Activated CD4-positive, alpha-beta T cell treated with anti-CD3 and anti-CD28 coated beads, Interleukin-2, amount 10 ng/mL, durations not matched to agents 24 days and 14 days (primary cell): ENCODE data around the gene BPIFA3. TPM values are rescaled to one million over a fixed set of nuclear protein-coding genes. Genes with fewer than 3 reads are reported as not detected.

Source experiments
- DNase-seq: peaks from one replicate; pipeline ENCODE4 v3.0.0; 2022
- H3K27ac Mint-ChIP-seq: one replicate; pipeline ENCODE4 v1.8.0; 2022; ENCODE audit warnings: mild to moderate bottlenecking, mixed read lengths
- H3K27me3 Mint-ChIP-seq: one replicate; pipeline ENCODE4 v1.8.0; 2022; ENCODE audit warnings: mixed read lengths
- H3K36me3 Mint-ChIP-seq: one replicate; pipeline ENCODE4 v1.8.0; 2022; ENCODE audit warnings: low read depth, mild to moderate bottlenecking, mixed read lengths
- H3K4me1 Mint-ChIP-seq: one replicate; pipeline ENCODE4 v1.8.0; 2021; ENCODE audit warnings: mixed read lengths
- H3K4me3 Mint-ChIP-seq: one replicate; pipeline ENCODE4 v1.8.0; 2022; ENCODE audit warnings: mild to moderate bottlenecking, moderate library complexity, mixed read lengths
- H3K9me3 Mint-ChIP-seq: one replicate; pipeline ENCODE4 v1.8.0; 2021; ENCODE audit warnings: mixed read lengths
- intact Hi-C: fragments of 100-400 bp; cut with micrococcal nuclease; formaldehyde crosslinking; loops from one replicate; pipeline ENCODE4 v1.15.1; 2023
- total RNA-seq: library from RNA; stranded (reverse); gene quantifications from 2 replicates; pipeline ENCODE4 v1.2.3, GENCODE V29; 2022

BPIFA3 gene
- total RNA-seq, 1 donor from 2014 or later = not detected

DNA sequence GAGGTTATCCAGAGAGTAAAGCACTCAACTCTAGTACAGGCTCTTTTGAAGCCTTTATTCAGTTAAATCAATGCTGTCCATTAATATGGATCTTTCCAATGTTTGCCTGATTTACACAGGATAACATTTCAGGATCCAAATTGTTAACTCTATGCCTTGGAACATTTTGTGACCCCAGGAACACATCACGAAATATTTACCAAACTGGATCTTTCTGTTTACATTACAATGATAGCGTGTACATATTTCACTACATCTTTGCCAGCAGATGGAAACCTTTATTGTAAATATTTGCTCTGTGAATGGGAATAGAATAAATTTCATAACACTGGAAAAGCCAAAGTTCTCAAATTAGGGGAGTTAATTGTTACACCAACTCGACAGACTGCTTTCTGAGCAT, 25.7 kb upstream of the BPIFA3 start:
- Mint-ChIP-seq H3K4me1 (no peaks in the 10 kb centered on the region), H3K36me3 (no peaks in the 10 kb centered on the region), H3K27me3 (peaks cover 4% of the 10 kb centered on the region), H3K4me3 (no peak overlapping the region), H3K9me3 (no peaks in the 10 kb centered on the region), H3K27ac (no peak overlapping the region)
- no peak for DNase-seq
- intact Hi-C loops = no loop called here

DNA sequence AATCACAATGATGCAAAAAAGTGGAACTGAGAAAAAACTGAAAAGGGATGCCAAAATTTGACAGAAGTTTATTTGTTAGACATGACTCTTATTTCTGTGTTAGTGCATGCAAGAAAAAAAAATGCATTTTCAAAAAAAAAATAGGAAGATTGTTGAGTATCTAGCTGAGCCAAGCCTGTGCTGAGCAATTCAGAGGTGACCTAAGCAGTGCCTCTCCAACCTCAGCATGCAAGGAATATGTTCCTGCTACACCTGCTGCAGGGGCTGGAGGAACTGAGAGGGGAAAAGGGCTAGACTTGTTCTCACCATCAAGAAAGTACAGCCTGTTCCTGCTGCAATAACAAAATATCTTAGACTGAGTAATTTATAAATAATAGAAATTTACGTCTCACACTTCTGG, 25.2 kb upstream of the BPIFA3 start:
- Mint-ChIP-seq H3K27ac (no peak overlapping the region), H3K27me3 (peaks cover 4% of the 10 kb centered on the region), H3K4me3 (no peak overlapping the region), H3K4me1 (no peaks in the 10 kb centered on the region), H3K9me3 (no peaks in the 10 kb centered on the region), H3K36me3 (no peaks in the 10 kb centered on the region)
- no peak for DNase-seq
- intact Hi-C loops = no loop called here

DNA sequence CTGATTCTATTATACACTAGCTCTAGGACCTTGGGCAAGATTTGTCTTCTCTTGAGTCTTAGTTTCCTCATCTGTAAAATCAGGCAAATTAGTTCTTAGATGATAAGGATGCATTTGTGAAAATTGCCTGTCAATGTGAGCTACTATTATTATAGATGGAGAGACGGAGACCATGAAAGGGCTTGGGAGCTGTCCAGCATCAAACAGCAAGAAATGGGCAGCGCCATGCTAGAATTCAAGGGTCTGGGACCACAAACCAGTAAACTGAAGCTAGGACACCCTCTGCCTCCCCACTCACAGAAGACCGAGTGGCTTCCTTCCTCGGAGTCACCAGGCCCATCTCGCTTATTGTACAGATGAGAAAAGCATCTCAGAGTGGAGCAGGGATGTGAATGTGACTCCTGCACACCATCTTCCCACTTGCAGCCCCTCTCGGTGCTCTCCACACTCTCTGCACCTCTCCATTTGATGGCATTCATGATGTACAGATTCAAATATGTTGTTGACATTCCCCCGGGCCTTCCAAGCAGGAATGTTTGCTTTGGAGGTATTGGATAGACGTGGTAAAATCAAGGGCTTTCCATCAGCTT, 24.1 kb upstream of the BPIFA3 start:
- intact Hi-C loops = no loop called here

GRCh38 chr20:33199026-33199425, 18.1 kb upstream of the BPIFA3 start:
- DNase-seq = no peak
- Mint-ChIP-seq H3K27me3 (peaks cover 2% of the 10 kb centered on the region), H3K4me1 (no peaks in the 10 kb centered on the region), H3K9me3 (no peaks in the 10 kb centered on the region), H3K36me3 (no peaks in the 10 kb centered on the region), H3K4me3 (no peak overlapping the region), H3K27ac (no peak overlapping the region)
- intact Hi-C loops = no loop called here

More for the DNA sequence above, 24.1 kb upstream of the BPIFA3 start:
- no peaks in the 10 kb centered on the region for H3K36me3 Mint-ChIP-seq
- no peak for DNase-seq
- H3K4me3 Mint-ChIP-seq = no peak overlapping the region
- no peaks in the 10 kb centered on the region for H3K9me3 Mint-ChIP-seq
- no peaks in the 10 kb centered on the region for H3K4me1 Mint-ChIP-seq
- no peak overlapping the region for H3K27ac Mint-ChIP-seq
- peaks cover 4% of the 10 kb centered on the region for H3K27me3 Mint-ChIP-seq

GRCh38 chr20:33202451-33202850, 14.7 kb upstream of the BPIFA3 start:
- peaks cover 5% of the 10 kb centered on the region for H3K27me3 Mint-ChIP-seq
- H3K9me3 Mint-ChIP-seq = no peaks in the 10 kb centered on the region
- DNase-seq = no peak
- H3K4me1 Mint-ChIP-seq = no peaks in the 10 kb centered on the region
- H3K27ac Mint-ChIP-seq = no peak overlapping the region
- no peaks in the 10 kb centered on the region for H3K36me3 Mint-ChIP-seq
- H3K4me3 Mint-ChIP-seq = no peak overlapping the region
- intact Hi-C loops = no loop called here

- intact Hi-C loops = no loop called here
- H3K36me3 Mint-ChIP-seq = no peaks in the 10 kb centered on the region
- H3K4me1 Mint-ChIP-seq = no peaks in the 10 kb centered on the region
- DNase-seq = no peak
- no peak overlapping the region for H3K27ac Mint-ChIP-seq
- no peaks in the 10 kb centered on the region for H3K9me3 Mint-ChIP-seq
- peaks cover 5% of the 10 kb centered on the region for H3K27me3 Mint-ChIP-seq
- no peak overlapping the region for H3K4me3 Mint-ChIP-seq
These were observed 13.7 kb upstream of the BPIFA3 start for GRCh38 chr20:33203444-33203843.

DNA sequence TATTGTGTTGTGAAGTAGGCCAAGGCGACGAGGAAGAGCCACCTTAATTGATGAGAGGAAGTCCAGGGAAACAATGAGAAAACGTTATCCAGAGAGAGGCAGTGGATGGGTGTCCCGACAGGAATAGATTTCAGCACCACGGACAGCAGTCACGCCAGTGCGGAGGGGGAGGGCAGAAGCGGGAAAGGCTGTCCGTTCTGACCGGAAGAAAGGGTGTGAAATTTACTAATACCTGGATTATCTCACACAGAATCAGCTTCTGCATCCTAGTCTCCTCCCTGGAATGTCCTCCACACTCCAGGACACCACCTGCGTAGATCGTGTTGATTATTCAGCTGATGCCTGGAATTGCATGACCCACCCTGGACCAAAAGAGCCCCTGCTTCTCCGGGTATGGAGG, 7.4 kb upstream of the BPIFA3 start:
- H3K27me3 Mint-ChIP-seq = peaks cover 9% of the 10 kb centered on the region
- no peaks in the 10 kb centered on the region for H3K4me1 Mint-ChIP-seq
- H3K36me3 Mint-ChIP-seq = no peaks in the 10 kb centered on the region
- no peak overlapping the region for H3K4me3 Mint-ChIP-seq
- intact Hi-C loops = no loop called here
- DNase-seq = peak; percentile 87
- H3K9me3 Mint-ChIP-seq = no peaks in the 10 kb centered on the region
- no peak overlapping the region for H3K27ac Mint-ChIP-seq

- H3K4me1 Mint-ChIP-seq = no peaks in the 10 kb centered on the region
- no peak overlapping the region for H3K4me3 Mint-ChIP-seq
- H3K27ac Mint-ChIP-seq = no peak overlapping the region
- H3K27me3 Mint-ChIP-seq = peaks cover 9% of the 10 kb centered on the region
- H3K9me3 Mint-ChIP-seq = no peaks in the 10 kb centered on the region
- no peak for DNase-seq
- H3K36me3 Mint-ChIP-seq = no peaks in the 10 kb centered on the region
- intact Hi-C loops = no loop called here
These were observed 6.8 kb upstream of the BPIFA3 start for GRCh38 chr20:33210371-33210770.

DNA sequence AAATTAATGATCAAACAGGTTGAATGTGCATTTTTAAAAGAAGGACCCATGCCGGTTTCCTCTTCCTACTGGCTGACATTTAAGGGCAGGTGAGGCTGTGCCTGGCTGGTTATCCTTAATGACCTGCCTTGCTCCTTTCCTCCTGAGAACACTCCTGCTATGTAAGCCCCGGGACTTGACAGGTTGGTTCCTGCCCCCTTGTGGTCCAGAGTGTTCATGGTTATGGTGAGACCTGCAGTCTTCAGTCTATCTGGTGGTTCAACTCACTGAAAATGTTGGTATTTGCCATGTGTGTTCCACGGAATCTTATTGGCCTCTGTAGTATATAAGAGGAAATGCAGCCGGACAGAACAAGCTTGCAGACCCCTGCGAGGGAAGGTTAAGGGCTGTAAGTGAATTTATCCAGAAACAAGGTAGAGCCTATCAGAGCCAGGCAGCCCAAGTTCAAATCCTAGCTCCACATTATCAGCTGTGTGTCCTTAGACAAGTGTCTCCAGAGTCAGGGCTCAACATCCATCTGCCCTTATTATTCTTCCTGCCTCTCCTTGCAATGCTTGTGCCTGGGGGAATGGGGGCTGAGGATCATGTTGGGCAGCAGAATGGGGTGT, 5.2 kb upstream of the BPIFA3 start:
- peaks cover 9% of the 10 kb centered on the region for H3K27me3 Mint-ChIP-seq
- H3K9me3 Mint-ChIP-seq = no peaks in the 10 kb centered on the region
- no peaks in the 10 kb centered on the region for H3K36me3 Mint-ChIP-seq
- no peak overlapping the region for H3K27ac Mint-ChIP-seq
- DNase-seq = peak; percentile 73
- intact Hi-C loops = no loop called here
- no peaks in the 10 kb centered on the region for H3K4me1 Mint-ChIP-seq
- H3K4me3 Mint-ChIP-seq = no peak overlapping the region

- Mint-ChIP-seq H3K27ac (no peak overlapping the region), H3K4me3 (no peak overlapping the region), H3K9me3 (no peaks in the 10 kb centered on the region), H3K36me3 (no peaks in the 10 kb centered on the region), H3K27me3 (peaks cover 12% of the 10 kb centered on the region), H3K4me1 (no peaks in the 10 kb centered on the region)
- DNase-seq = no peak
- intact Hi-C loops = no loop called here
These were observed 7.2 kb downstream of the BPIFA3 start for GRCh38 chr20:33224399-33224798.

GRCh38 chr20:33229843-33230242, 12.7 kb downstream of the BPIFA3 start:
- peak overlapping the region; percentile 21 for H3K27ac Mint-ChIP-seq
- peaks cover 21% of the 10 kb centered on the region for H3K4me1 Mint-ChIP-seq
- no peaks in the 10 kb centered on the region for H3K9me3 Mint-ChIP-seq
- DNase-seq = peak; percentile 59
- peaks cover 5% of the 10 kb centered on the region for H3K27me3 Mint-ChIP-seq
- intact Hi-C loops = no loop called here
- H3K4me3 Mint-ChIP-seq = no peak overlapping the region
- H3K36me3 Mint-ChIP-seq = no peaks in the 10 kb centered on the region

DNA sequence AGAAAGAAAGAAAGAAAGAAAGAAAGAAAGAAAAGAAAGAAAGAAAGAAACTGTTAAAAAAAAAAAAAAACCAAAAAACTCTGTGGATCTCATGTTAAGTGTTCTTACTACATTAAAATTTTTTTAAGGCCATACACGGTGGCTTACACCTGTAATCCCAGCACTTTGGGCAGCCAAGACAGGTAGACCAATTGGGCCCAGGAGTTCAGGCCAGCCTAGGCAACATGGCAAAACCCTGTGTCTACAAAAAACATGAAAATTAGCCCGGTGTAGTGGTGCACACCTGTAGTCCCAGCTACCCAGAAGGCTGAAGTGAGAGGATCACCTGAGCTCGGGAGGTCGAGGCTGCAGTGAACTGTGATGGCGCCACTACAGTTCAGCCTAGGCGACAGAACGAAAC, 14.1 kb downstream of the BPIFA3 start:
- no peak overlapping the region for H3K27ac Mint-ChIP-seq
- intact Hi-C loops = no loop called here
- no peak overlapping the region for H3K4me3 Mint-ChIP-seq
- peaks cover 21% of the 10 kb centered on the region for H3K4me1 Mint-ChIP-seq
- H3K9me3 Mint-ChIP-seq = no peaks in the 10 kb centered on the region
- H3K36me3 Mint-ChIP-seq = no peaks in the 10 kb centered on the region
- no peak for DNase-seq
- H3K27me3 Mint-ChIP-seq = peaks cover 2% of the 10 kb centered on the region

DNA sequence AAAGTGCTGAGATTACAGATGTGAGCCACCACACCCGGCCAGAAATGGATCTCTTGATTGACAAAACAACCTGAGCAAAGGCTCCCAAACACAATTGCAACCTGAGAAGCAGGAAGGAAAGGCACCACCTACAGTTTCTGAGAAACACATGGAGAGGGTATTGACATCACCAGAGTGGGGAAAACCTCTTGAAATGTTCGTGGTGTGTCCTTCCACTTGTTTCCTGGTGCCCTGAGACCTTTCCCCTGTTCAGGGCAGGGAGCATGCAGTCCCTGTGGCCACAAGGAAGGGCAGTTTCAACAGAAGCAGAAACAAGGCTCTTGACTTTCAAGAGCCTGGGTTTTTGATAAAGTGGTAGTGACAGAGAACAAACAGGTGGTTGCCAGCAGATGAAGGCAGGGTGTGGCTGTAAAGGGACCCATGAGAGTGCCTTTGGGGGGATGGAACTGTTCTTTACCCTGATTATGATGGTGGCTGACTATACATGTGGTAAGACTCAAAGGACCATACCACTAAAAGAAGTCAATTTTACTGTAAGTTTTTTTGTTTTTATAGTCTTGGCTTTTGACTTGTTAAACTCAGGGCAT, 15.4 kb downstream of the BPIFA3 start:
- H3K36me3 Mint-ChIP-seq = no peaks in the 10 kb centered on the region
- H3K27me3 Mint-ChIP-seq = no peaks in the 10 kb centered on the region
- H3K9me3 Mint-ChIP-seq = no peaks in the 10 kb centered on the region
- peak overlapping the region; percentile 83 for H3K27ac Mint-ChIP-seq
- peaks cover 21% of the 10 kb centered on the region for H3K4me1 Mint-ChIP-seq
- no peak overlapping the region for H3K4me3 Mint-ChIP-seq
- DNase-seq = peak; percentile 62
- intact Hi-C loops = no loop called here

DNA sequence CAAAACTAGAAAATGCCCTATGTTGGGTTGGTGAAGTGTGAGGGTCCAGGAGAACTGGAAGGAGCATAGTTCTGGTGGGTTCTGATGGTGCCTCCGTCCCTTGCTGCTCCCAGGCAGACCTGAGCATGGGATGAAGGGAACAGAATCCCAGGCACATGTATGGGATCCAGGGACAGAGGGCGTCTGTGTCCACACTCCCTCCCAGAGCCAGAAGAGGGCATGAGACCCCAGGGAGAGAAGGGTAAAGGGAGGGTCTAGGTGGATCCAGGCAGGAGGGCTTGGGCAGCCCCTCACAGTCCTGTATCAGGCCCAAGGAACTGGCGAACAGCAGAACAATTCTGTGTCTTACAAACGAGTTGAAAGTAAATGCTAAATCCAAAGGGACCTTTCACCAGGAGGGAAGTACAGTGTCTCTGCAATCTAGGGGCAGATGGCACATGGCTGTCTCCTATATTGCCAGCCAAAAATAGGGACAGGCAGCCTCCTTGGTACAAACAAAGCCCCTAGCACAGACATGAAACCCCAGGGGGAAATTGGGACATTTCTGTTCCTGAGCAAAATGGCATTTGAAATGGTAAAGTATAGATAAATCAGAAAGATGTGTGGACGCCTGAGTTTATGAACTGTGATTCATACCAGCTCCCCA, 16.1 kb downstream of the BPIFA3 start:
- peak overlapping the region; percentile 46 for H3K27ac Mint-ChIP-seq
- no peaks in the 10 kb centered on the region for H3K36me3 Mint-ChIP-seq
- intact Hi-C loops = no loop called here
- peaks cover 21% of the 10 kb centered on the region for H3K4me1 Mint-ChIP-seq
- no peaks in the 10 kb centered on the region for H3K27me3 Mint-ChIP-seq
- DNase-seq = no peak
- no peak overlapping the region for H3K4me3 Mint-ChIP-seq
- no peaks in the 10 kb centered on the region for H3K9me3 Mint-ChIP-seq
